Kidney (tissue), 14 donors: Measurements from ENCODE around the gene ANKDD1A. TPM values are rescaled to one million over a fixed set of nuclear protein-coding genes. Genes with fewer than 3 reads are reported as not detected.

ENCODE experiments used
- DNase-seq, 5 donors: peaks; one replicate each; pipeline ENCODE4 v3.0.0-alpha.2; 2013 to 2020
- FAIRE-seq: peaks from 2 replicates; lab custom pipeline; 2012; peaks lifted over from hg19 to GRCh38; lab: Jason Lieb, UNC
- H3K27ac ChIP-seq, 2 donors: one replicate each; pipeline ENCODE4 v1.7.0; 2013; ENCODE audit warnings: low read depth in 2 of 2, low read length in 2 of 2, inconsistent platforms in 1 of 2
- H3K27me3 ChIP-seq: one replicate; pipeline ENCODE4 v1.7.1; 2013; ENCODE audit warnings: low read length, inconsistent platforms; ENCODE audit not compliant: control insufficient read depth, insufficient read depth
- H3K36me3 ChIP-seq, 3 donors: one replicate each; pipeline versions ENCODE4 v1.7.0 to v1.7.1; 2013; ENCODE audit warnings: low read length in 3 of 3, control low read depth in 1 of 3, inconsistent platforms in 1 of 3; ENCODE audit not compliant: insufficient read depth in 3 of 3, control insufficient read depth in 2 of 3
- H3K4me1 ChIP-seq, 3 donors: one replicate each; pipeline versions ENCODE4 v1.7.0 to v1.7.1; 2013; ENCODE audit warnings: low read length in 3 of 3, inconsistent platforms in 1 of 3, low read depth in 1 of 3; ENCODE audit not compliant: control insufficient read depth in 2 of 3, insufficient read depth in 2 of 3
- H3K4me3 ChIP-seq, 3 donors: one replicate each; pipeline versions ENCODE4 v1.7.0 to v1.8.1; 2013; ENCODE audit warnings: low read length in 3 of 3, control low read depth in 1 of 3, inconsistent platforms in 1 of 3
- H3K9ac ChIP-seq, 3 donors: one replicate each; pipeline versions ENCODE4 v1.7.0 to v1.7.1; 2013; ENCODE audit warnings: low read length in 3 of 3, control low read depth in 1 of 3, inconsistent platforms in 1 of 3
- H3K9me3 ChIP-seq, 3 donors: one replicate each; pipeline versions ENCODE4 v1.7.0 to v1.7.1; 2013; ENCODE audit warnings: low read length in 3 of 3, control low read depth in 1 of 3, inconsistent platforms in 1 of 3; ENCODE audit not compliant: control insufficient read depth in 2 of 3, insufficient read depth in 1 of 3
- CTCF ChIP-seq: IDR thresholded peaks from 3 replicates; pipeline ENCODE4 v1.5.1; 2012; ENCODE audit warnings: mild to moderate bottlenecking, moderate library complexity, borderline replicate concordance; ENCODE audit not compliant: insufficient read depth; ENCODE audit errors: extremely low read depth
- intact Hi-C: fragments of 100-400 bp; cut with DNase I; formaldehyde crosslinking; loops from one replicate; pipeline ENCODE4 v1.11.1; 2022
- polyA plus RNA-seq: library from polyadenylated mRNA; stranded (reverse); fragments of 350-450 nt; fragmentation: Illumina TruSeq; extraction: RNeasy Lipid Tissue Mini Kit (QIAGEN cat#74804); gene quantifications from one replicate; pipeline ENCODE4 v1.2.3, GENCODE V29; 2014; ENCODE audit warnings: low read depth, low replicate concordance; ENCODE audit not compliant: insufficient read depth
- total RNA-seq: library from RNA; stranded (reverse); fragmentation: NEBNext Ultra II Directional; extraction: Animal tissue kit (Norgen Biotek cat#: 25700); gene quantifications from one replicate; pipeline ENCODE4 v1.2.1, GENCODE V29; 2021
- donor health status: control.
- donor health status: control.
- donor health status: control.
- donor health status: control.
- donor health status: control.
- donor health status: DM: yes; HTN: yes; CAD: no.
- donor health status: Normal renal cell carcinoma (clear cell type).

Gene ANKDD1A
- total and polyA plus RNA-seq, 2 donors from 2014 or later: 1.9 to 8.0 TPM

GRCh38 chr15:64916365-64916764, 4.7 kb downstream of the ANKDD1A start:
- intact Hi-C loops: no loop called here
- DNase-seq (peak in 1 of 5 donors; percentile 12), FAIRE-seq (no peak)

GRCh38 chr15:64917211-64917610, 5.5 kb downstream of the ANKDD1A start:
- no peak for TF ChIP-seq CTCF
- H3K36me3 ChIP-seq: no peaks in the 10 kb centered on the region
- intact Hi-C loops: no loop called here
- H3K27me3 ChIP-seq: no peaks in the 10 kb centered on the region
- H3K27ac ChIP-seq: no peak overlapping the region
- peaks cover 0 to 1% (median 0%) of the 10 kb centered on the region in 3 donors for H3K4me1 ChIP-seq
- H3K9ac ChIP-seq: no peak overlapping the region
- no peak for FAIRE-seq
- no peaks in the 10 kb centered on the region for H3K9me3 ChIP-seq
- no peak overlapping the region for H3K4me3 ChIP-seq
- DNase-seq: no peak

More at GRCh38 chr15:64916365-64916764, 4.7 kb downstream of the ANKDD1A start:
- H3K27ac ChIP-seq: no peak overlapping the region
- no peak overlapping the region for H3K9ac ChIP-seq
- no peak overlapping the region for H3K4me3 ChIP-seq
- H3K36me3 ChIP-seq: no peaks in the 10 kb centered on the region
- H3K27me3 ChIP-seq: no peaks in the 10 kb centered on the region
- peaks cover 0 to 5% (median 0%) of the 10 kb centered on the region in 3 donors for H3K4me1 ChIP-seq
- H3K9me3 ChIP-seq: no peaks in the 10 kb centered on the region
- TF ChIP-seq CTCF: no peak

- TF ChIP-seq CTCF: no peak
- H3K27ac ChIP-seq: no peak overlapping the region
- intact Hi-C loops: no loop called here
- no peak overlapping the region for H3K4me3 ChIP-seq
- FAIRE-seq (no peak), DNase-seq (no peak)
- no peak overlapping the region for H3K9ac ChIP-seq
- no peaks in the 10 kb centered on the region for H3K27me3 ChIP-seq
- H3K9me3 ChIP-seq: no peaks in the 10 kb centered on the region
- no peaks in the 10 kb centered on the region for H3K36me3 ChIP-seq
- H3K4me1 ChIP-seq: no peaks in the 10 kb centered on the region
These were observed 8.0 kb downstream of the ANKDD1A start for GRCh38 chr15:64919721-64920120.

- FAIRE-seq: no peak
- intact Hi-C loops: no loop called here
These were observed 10.0 kb downstream of the ANKDD1A start for GRCh38 chr15:64921711-64922110.

More at GRCh38 chr15:64921711-64922110, 10.0 kb downstream of the ANKDD1A start:
- Histone ChIP-seq H3K4me3 (no peak overlapping the region), H3K27me3 (no peaks in the 10 kb centered on the region), H3K9me3 (no peaks in the 10 kb centered on the region), H3K4me1 (no peaks in the 10 kb centered on the region), H3K9ac (no peak overlapping the region), H3K36me3 (no peaks in the 10 kb centered on the region), H3K27ac (no peak overlapping the region)
- TF ChIP-seq CTCF: no peak
- no peak for DNase-seq
